H1 (cell line): ENCODE measurements around the gene SLIT3. TPM values are rescaled to one million over a fixed set of nuclear protein-coding genes. Genes with fewer than 3 reads are reported as not detected.
A peak's percentile ranks its signal among the peaks of the same experiment; 100 is the strongest.

Experiments used
- CTCF ChIA-PET: fragments of 300-600 bp; sonication (Branson Sonifier 250); formaldehyde crosslinking; loops from one replicate; lab custom pipeline; 2021; ENCODE audit not compliant: partially characterized antibody; lab: Charles Lee
- POLR2A ChIA-PET: fragments of 300-600 bp; sonication (Branson Sonifier 250); formaldehyde crosslinking; loops from one replicate; lab custom pipeline; 2021; ENCODE audit warnings: inconsistent platforms; ENCODE audit not compliant: partially characterized antibody; lab: Charles Lee
- DNase-seq, 2 experiments: peaks; one replicate each; pipeline versions ENCODE4 v3.0.0 to v3.0.0-alpha.2; 2010 to 2022; ENCODE audit warnings: low spot score in 2 of 2, low read depth in 1 of 2, mixed read lengths in 1 of 2
- FAIRE-seq: peaks from 2 replicates; lab custom pipeline; 2011; peaks lifted over from hg19 to GRCh38; lab: Jason Lieb, UNC
- H2AFZ ChIP-seq: 2 replicates; pipeline ENCODE4 v1.8.1; 2012; ENCODE audit warnings: low read length, inconsistent platforms
- H2AK5ac ChIP-seq: 2 replicates; pipeline ENCODE4 v1.6.1; 2013; ENCODE audit warnings: low read depth, low read length
- H2BK120ac ChIP-seq: replicated peaks from 2 replicates; pipeline ENCODE3; 2013; ENCODE audit warnings: low read depth, low read length, inconsistent platforms
- H2BK12ac ChIP-seq: 2 replicates; pipeline ENCODE4 v1.6.1; 2013; ENCODE audit warnings: low read depth, low read length
- H2BK15ac ChIP-seq: 2 replicates; pipeline ENCODE4 v1.6.1; 2013; ENCODE audit warnings: low read length
- H2BK20ac ChIP-seq: 2 replicates; pipeline ENCODE4 v1.6.1; 2013; ENCODE audit warnings: low read length
- H2BK5ac ChIP-seq: 2 replicates; pipeline ENCODE4 v1.6.1; 2013; ENCODE audit warnings: low read depth, low read length
- H3K14ac ChIP-seq: 2 replicates; pipeline ENCODE4 v1.6.1; 2013; ENCODE audit warnings: inconsistent platforms; ENCODE audit not compliant: insufficient read length
- H3K18ac ChIP-seq: 2 replicates; pipeline ENCODE4 v1.6.1; 2013; ENCODE audit warnings: low read length; ENCODE audit errors: extremely low read depth
- H3K23ac ChIP-seq: 2 replicates; pipeline ENCODE4 v1.6.1; 2013; ENCODE audit warnings: inconsistent platforms; ENCODE audit not compliant: insufficient read length
- H3K23me2 ChIP-seq: 2 replicates; pipeline ENCODE4 v1.6.1; 2013; ENCODE audit warnings: low read depth, low read length
- H3K27ac ChIP-seq: 2 replicates; pipeline ENCODE4 v1.6.1; 2011; ENCODE audit warnings: low read depth, low read length, inconsistent platforms
- H3K27me3 ChIP-seq, 4 experiments: replicated peaks in 1 of 4; 1 replicate in 1 of 4; 2 replicates in 3 of 4; pipeline versions ENCODE4 v1.6.1 to v1.8.1; 2011 to 2013; ENCODE audit warnings: low read length in 3 of 4, mild to moderate bottlenecking in 3 of 4, inconsistent platforms in 2 of 4, mixed read lengths in 2 of 4, moderate library complexity in 1 of 4; ENCODE audit not compliant: control insufficient read depth in 3 of 4, insufficient read depth in 3 of 4; ENCODE audit errors: extremely low read depth in 1 of 4
- H3K36me3 ChIP-seq, 4 experiments: 2 replicates each; pipeline versions ENCODE4 v1.6.1 to v1.8.1; 2011 to 2013; ENCODE audit warnings: mild to moderate bottlenecking in 4 of 4, low read length in 3 of 4, moderate library complexity in 2 of 4, control low read depth in 1 of 4, inconsistent platforms in 1 of 4; ENCODE audit not compliant: insufficient read depth in 4 of 4, control insufficient read depth in 2 of 4
- H3K4ac ChIP-seq: replicated peaks from 2 replicates; pipeline ENCODE3; 2013; ENCODE audit warnings: low read length, low read depth, mixed read lengths, inconsistent platforms; ENCODE audit not compliant: insufficient read length
- H3K4me1 ChIP-seq, 4 experiments: replicated peaks in 1 of 4; 1 replicate in 1 of 4; 2 replicates in 3 of 4; pipeline versions ENCODE4 v1.6.1 to v1.8.1; 2011 to 2013; ENCODE audit warnings: low read length in 3 of 4, inconsistent platforms in 2 of 4, mixed read lengths in 1 of 4; ENCODE audit not compliant: insufficient read depth in 4 of 4, control insufficient read depth in 3 of 4
- H3K4me2 ChIP-seq, 2 experiments: 2 replicates each; pipeline versions ENCODE4 v1.6.1 to v1.8.1; 2011 to 2013; ENCODE audit warnings: low read depth in 2 of 2, low read length in 2 of 2, control low read depth in 1 of 2, inconsistent platforms in 1 of 2, mild to moderate bottlenecking in 1 of 2; ENCODE audit not compliant: insufficient read depth in 1 of 2
- H3K4me3 ChIP-seq, 4 experiments: fragments of 200-600, 300-600 bp in 1 of 4; sonication (generic), shearing (Covaris generic), sonication (Bioruptor Twin) in 1 of 4; 2 replicates each; pipeline versions ENCODE4 v1.5.1 to v1.8.1; 2011 to 2016; ENCODE audit warnings: low read length in 4 of 4, low read depth in 3 of 4, control low read depth in 2 of 4, inconsistent platforms in 2 of 4, mild to moderate bottlenecking in 2 of 4, mixed read lengths in 1 of 4, moderate library complexity in 1 of 4; ENCODE audit not compliant: insufficient read depth in 2 of 4; ENCODE audit errors: extremely low read depth in 1 of 4
- H3K56ac ChIP-seq: replicated peaks from 2 replicates; pipeline ENCODE3; 2013; ENCODE audit warnings: low read depth, mild to moderate bottlenecking, mixed read lengths, low read length, inconsistent platforms; ENCODE audit not compliant: insufficient read length
- H3K79me1 ChIP-seq: 2 replicates; pipeline ENCODE4 v1.6.1; 2013; ENCODE audit warnings: low read depth, low read length, control low read depth
- H3K79me2 ChIP-seq, 2 experiments: 2 replicates each; pipeline versions ENCODE4 v1.6.1 to v1.8.1; 2012 to 2013; ENCODE audit warnings: low read length in 2 of 2, mild to moderate bottlenecking in 2 of 2, inconsistent platforms in 1 of 2; ENCODE audit not compliant: insufficient read depth in 2 of 2, control insufficient read depth in 1 of 2
- H3K9ac ChIP-seq, 4 experiments: replicated peaks in 1 of 4; 1 replicate in 1 of 4; 2 replicates in 3 of 4; pipeline versions ENCODE4 v1.6.1 to v1.8.1; 2011 to 2013; ENCODE audit warnings: low read depth in 3 of 4, low read length in 3 of 4, control low read depth in 2 of 4, mild to moderate bottlenecking in 2 of 4, moderate library complexity in 2 of 4, inconsistent platforms in 1 of 4; ENCODE audit errors: extremely low read depth in 1 of 4
- H3K9me3 ChIP-seq, 2 experiments: 2 replicates each; pipeline versions ENCODE4 v1.6.1 to v1.8.1; 2012 to 2013; ENCODE audit warnings: mild to moderate bottlenecking in 2 of 2, moderate library complexity in 2 of 2, control low read depth in 1 of 2, inconsistent platforms in 1 of 2, low read depth in 1 of 2, low read length in 1 of 2, mixed read lengths in 1 of 2; ENCODE audit not compliant: insufficient read depth in 2 of 2
- H4K20me1 ChIP-seq, 2 experiments: replicated peaks in 1 of 2; 2 replicates each; pipeline versions ENCODE3 to v1.8.1; 2011 to 2013; ENCODE audit warnings: inconsistent platforms in 2 of 2, low read length in 2 of 2, mild to moderate bottlenecking in 1 of 2; ENCODE audit not compliant: insufficient read depth in 2 of 2, control insufficient read depth in 1 of 2
- H4K5ac ChIP-seq: 2 replicates; pipeline ENCODE4 v1.6.1; 2013; ENCODE audit warnings: low read length, low read depth, mixed read lengths, inconsistent platforms; ENCODE audit not compliant: insufficient read length
- H4K8ac ChIP-seq: 2 replicates; pipeline ENCODE4 v1.8.0; 2013; ENCODE audit warnings: mild to moderate bottlenecking, moderate library complexity, low read length, inconsistent platforms; ENCODE audit not compliant: insufficient read depth; ENCODE audit errors: extremely low read depth
- H4K91ac ChIP-seq: replicated peaks from 2 replicates; pipeline ENCODE3; 2013; ENCODE audit warnings: low read length, mixed read lengths, inconsistent platforms; ENCODE audit not compliant: insufficient read length
- POU5F1 ChIP-seq: IDR thresholded peaks from 2 replicates; pipeline ENCODE4 v1.6.1; 2011; ENCODE audit warnings: low read depth, mild to moderate bottlenecking, low read length, moderate library complexity
- TEAD4 ChIP-seq: IDR thresholded peaks from 2 replicates; pipeline ENCODE4 v1.6.1; 2012; ENCODE audit warnings: low read depth, low read length, inconsistent platforms, mixed read lengths
- WGBS, 2 experiments: shearing (Covaris generic) in 1 of 2; methylation state at CpG; one replicate each; pipeline versions ENCODE4 v1.1.6 to v1.1.7; 2013 to 2015; ENCODE audit warnings: low lambda C conversion rate in 2 of 2, mixed read lengths in 2 of 2, inconsistent platforms in 1 of 2, low coverage in 1 of 2, missing lambda C conversion rate in 1 of 2; ENCODE audit not compliant: insufficient replicate concordance in 2 of 2, insufficient coverage in 1 of 2, insufficient read length in 1 of 2; ENCODE audit errors: extremely low coverage in 1 of 2, missing lambda C conversion rate in 1 of 2; 5-methylcytosine and 5-hydroxymethylcytosine counted together
- polyA plus RNA-seq, 7 experiments: library from polyadenylated mRNA; depleted of rRNA in 3 of 7; stranded (reverse) in 5 of 7; unstranded in 2 of 7; fragments of >200 nt in 5 of 7; fragments of 200-250 nt in 2 of 7; gene quantifications; 1 replicate in 5 of 7; 2 replicates in 1 of 7; 4 replicates in 1 of 7; pipeline versions ENCODE4 v1.2.1 to v1.2.3, GENCODE V29; 2011 to 2013; ENCODE audit warnings: missing spikeins in 2 of 7, mixed read lengths in 2 of 7
- total RNA-seq: library from RNA; stranded (reverse); fragmentation: NEBNext Ultra II Directional; extraction: Animal tissue kit (Norgen Biotek cat#: 25700); gene quantifications from 2 replicates; pipeline ENCODE4 v1.2.1, GENCODE V29; 2021
- TF ChIP-seq, protein P1 (sequence below): IDR thresholded peaks from 2 replicates; pipeline ENCODE4 v1.6.1; 2012; ENCODE audit warnings: inconsistent platforms

Gene SLIT3
- total and polyA plus RNA-seq, 2 of the 8 experiments (the other 6 are each of a cell fraction or from before 2014, with no cell fraction given), result 1.1 to 1.2 TPM

DNA sequence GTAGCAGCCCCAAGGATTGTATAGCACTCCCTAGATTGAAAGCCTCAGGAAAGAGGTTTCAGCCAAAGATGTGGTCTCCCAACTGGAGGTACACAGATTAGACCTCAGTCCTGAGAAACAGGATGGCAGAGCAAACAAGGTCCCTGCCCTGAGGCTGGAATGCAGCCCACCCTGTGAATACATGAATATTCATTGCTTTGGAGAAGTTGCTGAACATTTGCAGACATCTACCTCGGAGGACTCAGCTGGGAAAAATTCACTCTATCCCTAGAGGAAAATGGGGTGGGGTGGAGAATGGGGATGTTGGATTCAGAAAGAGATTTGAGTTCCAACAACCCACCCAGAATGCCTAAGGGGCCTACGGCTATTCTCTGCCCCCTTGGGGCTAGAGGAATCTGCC is 129.4 kb downstream of the SLIT3 start:
- Histone ChIP-seq H2AFZ (no peak overlapping the region), H3K79me1 (no peaks in the 10 kb centered on the region), H3K23ac (no peak overlapping the region), H3K18ac (0 out of 2 replicates have a peak overlapping the region, but pooled peaks have one; percentile 15), H2BK15ac (no peak overlapping the region), H3K36me3 (no peaks in the 10 kb centered on the region), H3K56ac (no peak overlapping the region), H4K20me1 (no peaks in the 10 kb centered on the region), H3K79me2 (no peaks in the 10 kb centered on the region), H4K5ac (no peak overlapping the region), H3K4me1 (peaks cover 0 to 5% (median 2%) of the 10 kb centered on the region in 4 experiments; a peak in 3 of 7 replicates), H3K23me2 (no peaks in the 10 kb centered on the region), H3K27ac (no peak overlapping the region), H3K27me3 (no peaks in the 10 kb centered on the region), H2BK12ac (no peak overlapping the region), H2AK5ac (no peak overlapping the region), H4K91ac (no peak overlapping the region), H2BK20ac (no peak overlapping the region), H3K14ac (no peak overlapping the region), H2BK5ac (no peak overlapping the region), H3K4ac (no peak overlapping the region), H3K4me3 (no peak overlapping the region), H3K9ac (no peak overlapping the region), H4K8ac (no peak overlapping the region), H2BK120ac (no peak overlapping the region), H3K4me2 (0 out of 4 replicates have a peak overlapping the region, but pooled peaks of 1 of the 2 experiments have one; percentile 16), H3K9me3 (no peaks in the 10 kb centered on the region)
- ChIA-PET POLR2A (no interaction called here), CTCF (interaction anchor here (6.6 kb wide), 1 partner anchor 10 kb away, joined by 36 read pairs; no protein-coding TSS in a partner anchor)
- TF ChIP-seq, protein P1, sequence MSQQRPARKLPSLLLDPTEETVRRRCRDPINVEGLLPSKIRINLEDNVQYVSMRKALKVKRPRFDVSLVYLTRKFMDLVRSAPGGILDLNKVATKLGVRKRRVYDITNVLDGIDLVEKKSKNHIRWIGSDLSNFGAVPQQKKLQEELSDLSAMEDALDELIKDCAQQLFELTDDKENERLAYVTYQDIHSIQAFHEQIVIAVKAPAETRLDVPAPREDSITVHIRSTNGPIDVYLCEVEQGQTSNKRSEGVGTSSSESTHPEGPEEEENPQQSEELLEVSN, result no peak
- TF ChIP-seq TEAD4 (peak; percentile 86), POU5F1 (peak; percentile 77; the same call in 1 of the 2 replicates)
- DNase-seq (no peak), FAIRE-seq (no peak)
- 85% methylated on average over 2 of the region's 2 CpGs; no CpG with 5 or more reads in 1 of the 2 experiments for WGBS, 2 experiments
